MCF 10A (cell line): Measurements from ENCODE around the gene KRT4. TPM values are rescaled to one million over a fixed set of nuclear protein-coding genes. Genes with fewer than 3 reads are reported as not detected.

Source experiments
- BruUV-seq: library from RNA; stranded (reverse); fragments of 400-500 nt; replicated peaks from 2 replicates; lab custom pipeline; 2021; lab: Mats Ljungman, UMichigan
- CTCF ChIA-PET: fragments of 300-600 bp; sonication (Branson Sonifier 250); formaldehyde crosslinking; extraction: SDS; loops from one replicate; lab custom pipeline; 2021; ENCODE audit warnings: antibody characterized with exemption, inconsistent platforms; lab: Yijun Ruan, JAX
- POLR2A ChIA-PET: fragments of 300-600, 350-650 bp; sonication (Branson Sonifier 250); formaldehyde crosslinking; extraction: SDS; loops from one replicate; lab custom pipeline; 2020; ENCODE audit warnings: antibody characterized with exemption, inconsistent platforms; lab: Yijun Ruan, JAX
- DNase-seq: peaks from one replicate; pipeline ENCODE4 v3.0.0-alpha.2; 2018; ENCODE audit not compliant: unreplicated experiment
- H3K27ac Mint-ChIP-seq: one replicate; pipeline ENCODE4 v1.8.0; 2022; ENCODE audit warnings: mild to moderate bottlenecking, low read depth, mixed read lengths; ENCODE audit not compliant: unreplicated experiment
- H3K27me3 Mint-ChIP-seq: one replicate; pipeline ENCODE4 v1.8.0; 2022; ENCODE audit warnings: mixed read lengths; ENCODE audit not compliant: insufficient read depth, unreplicated experiment
- H3K36me3 Mint-ChIP-seq: one replicate; pipeline ENCODE4 v1.8.0; 2022; ENCODE audit warnings: mild to moderate bottlenecking, moderate library complexity, mixed read lengths; ENCODE audit not compliant: insufficient read depth, unreplicated experiment
- H3K4me1 Mint-ChIP-seq: one replicate; pipeline ENCODE4 v1.8.0; 2022; ENCODE audit warnings: mixed read lengths; ENCODE audit not compliant: insufficient read depth, unreplicated experiment
- H3K4me3 Mint-ChIP-seq: one replicate; pipeline ENCODE4 v1.8.0; 2022; ENCODE audit warnings: mild to moderate bottlenecking, moderate library complexity, mixed read lengths; ENCODE audit not compliant: unreplicated experiment
- H3K9me3 Mint-ChIP-seq: one replicate; pipeline ENCODE4 v1.8.0; 2022; ENCODE audit warnings: mixed read lengths; ENCODE audit not compliant: unreplicated experiment
- CTCF ChIP-seq: fragments of 200-600 bp; IDR thresholded peaks from one replicate; pipeline ENCODE4 v1.8.0; 2022; ENCODE audit warnings: antibody characterized with exemption, mild to moderate bottlenecking; ENCODE audit not compliant: unreplicated experiment
- intact Hi-C: fragments of 100-400 bp; cut with micrococcal nuclease; formaldehyde crosslinking; loops from 2 replicates; pipeline ENCODE4 v1.14.1; 2022
- total RNA-seq: library from RNA; stranded (reverse); gene quantifications from 2 replicates; pipeline ENCODE4 v1.2.3, GENCODE V29; 2022

Gene KRT4
- total RNA-seq, 1 experiment from 2014 or later = not detected

- Mint-ChIP-seq H3K36me3 (no peaks in the 10 kb centered on the region), H3K9me3 (no peaks in the 10 kb centered on the region), H3K27me3 (peaks cover 43% of the 10 kb centered on the region), H3K4me1 (no peaks in the 10 kb centered on the region), H3K27ac (no peak overlapping the region), H3K4me3 (no peak overlapping the region)
- ChIA-PET CTCF (interaction anchor here (0.6 to 1.1 kb wide), 2 partner anchors 127 to 543 kb away, joined by 3 to 4 read pairs; no protein-coding TSS in a partner anchor), POLR2A (interaction anchor here (0.6 to 1.5 kb wide), 2 partner anchors 13 to 114 kb away, joined by 3 read pairs; no protein-coding TSS in a partner anchor)
- no peak for DNase-seq
- TF ChIP-seq CTCF = no peak
- intact Hi-C loops = no loop called here
- BruUV-seq = no TSS peak
Measured at GRCh38 chr12:52821071-52821730, 7.3 kb upstream of the KRT4 start.

GRCh38 chr12:52820521-52820920, 6.6 kb upstream of the KRT4 start:
- CTCF ChIA-PET = interaction anchor here (0.6 to 1.1 kb wide), 2 partner anchors 128 to 542 kb away, joined by 3 to 4 read pairs; no protein-coding TSS in a partner anchor
- no peak for DNase-seq
- Mint-ChIP-seq H3K27ac (no peak overlapping the region), H3K4me3 (no peak overlapping the region), H3K9me3 (no peaks in the 10 kb centered on the region), H3K27me3 (peaks cover 43% of the 10 kb centered on the region), H3K4me1 (no peaks in the 10 kb centered on the region), H3K36me3 (no peaks in the 10 kb centered on the region)
- no TSS peak for BruUV-seq
- POLR2A ChIA-PET = interaction anchor here (1.5 kb wide), 1 partner anchor 13 kb away, joined by 3 read pairs; no protein-coding TSS in a partner anchor
- no peak for TF ChIP-seq CTCF
- intact Hi-C loops = no loop called here

GRCh38 chr12:52819731-52820510, 6.0 kb upstream of the KRT4 start:
- no peak for DNase-seq
- Mint-ChIP-seq H3K9me3 (no peaks in the 10 kb centered on the region), H3K4me3 (no peak overlapping the region), H3K4me1 (no peaks in the 10 kb centered on the region), H3K36me3 (no peaks in the 10 kb centered on the region), H3K27me3 (peaks cover 43% of the 10 kb centered on the region), H3K27ac (no peak overlapping the region)
- BruUV-seq = no TSS peak
- CTCF ChIA-PET = interaction anchor here (0.7 kb wide), 1 partner anchor 272 kb away, joined by 3 read pairs; no protein-coding TSS in a partner anchor
- intact Hi-C loops = no loop called here
- POLR2A ChIA-PET = interaction anchor here (0.7 to 1.5 kb wide), 2 partner anchors 12 to 78 kb away, joined by 3 read pairs; no protein-coding TSS in a partner anchor
- no peak for TF ChIP-seq CTCF
